Thoracic aorta (tissue), 2 donors: Measurements from ENCODE around the gene HTR1B. TPM values are rescaled to one million over a fixed set of nuclear protein-coding genes. Genes with fewer than 3 reads are reported as not detected.

Experiments used
- ATAC-seq: fragments of 150-250 bp; one replicate; pipeline ENCODE4 v1.8.0; 2017; ENCODE audit warnings: low read depth; ENCODE audit not compliant: insufficient number of reproducible peaks, low FRiP score
- DNase-seq: peaks from one replicate; pipeline ENCODE4 v3.0.0-alpha.2; 2020; ENCODE audit warnings: low spot score
- H3K27ac ChIP-seq, 2 donors: fragments of 200-600 bp; sonication (generic); 1 replicate in 1 of 2; 2 replicates in 1 of 2; pipeline ENCODE4 v1.5.1; 2016; ENCODE audit warnings: mild to moderate bottlenecking in 2 of 2, moderate library complexity in 2 of 2
- H3K27me3 ChIP-seq: fragments of 200-600 bp; sonication (generic); replicated peaks from 2 replicates; pipeline ENCODE4 v1.6.0; 2016; ENCODE audit warnings: mild to moderate bottlenecking; ENCODE audit not compliant: insufficient read depth
- H3K36me3 ChIP-seq: fragments of 200-600 bp; sonication (generic); one replicate; pipeline ENCODE4 v1.5.1; 2016
- H3K4me1 ChIP-seq, 2 donors: fragments of 200-600 bp; sonication (generic); 1 replicate in 1 of 2; 2 replicates in 1 of 2; pipeline versions ENCODE4 v1.5.1 to v1.6.0; 2016; ENCODE audit warnings: low read depth in 2 of 2, mild to moderate bottlenecking in 1 of 2; ENCODE audit not compliant: control insufficient read depth in 1 of 2
- H3K4me3 ChIP-seq: fragments of 200-600 bp; sonication (generic); 2 replicates; pipeline ENCODE4 v1.5.1; 2016; ENCODE audit warnings: mild to moderate bottlenecking
- H3K9me3 ChIP-seq: fragments of 200-600 bp; sonication (generic); 2 replicates; pipeline ENCODE4 v1.5.1; 2016
- total RNA-seq, 2 donors: library from RNA; depleted of rRNA; stranded (reverse); fragments of >200 nt; gene quantifications; one replicate each; pipeline versions ENCODE4 v1.1.0 to v1.2.3, GENCODE V29; 2016
- TF ChIP-seq, protein P1 (sequence below): fragments of 200-600 bp; sonication (generic); IDR thresholded peaks from one replicate; pipeline ENCODE4 v1.5.1; 2019; ENCODE audit warnings: antibody characterized with exemption

The HTR1B gene
- total RNA-seq, 2 donors from 2014 or later = 5.9 to 9.9 TPM

DNA sequence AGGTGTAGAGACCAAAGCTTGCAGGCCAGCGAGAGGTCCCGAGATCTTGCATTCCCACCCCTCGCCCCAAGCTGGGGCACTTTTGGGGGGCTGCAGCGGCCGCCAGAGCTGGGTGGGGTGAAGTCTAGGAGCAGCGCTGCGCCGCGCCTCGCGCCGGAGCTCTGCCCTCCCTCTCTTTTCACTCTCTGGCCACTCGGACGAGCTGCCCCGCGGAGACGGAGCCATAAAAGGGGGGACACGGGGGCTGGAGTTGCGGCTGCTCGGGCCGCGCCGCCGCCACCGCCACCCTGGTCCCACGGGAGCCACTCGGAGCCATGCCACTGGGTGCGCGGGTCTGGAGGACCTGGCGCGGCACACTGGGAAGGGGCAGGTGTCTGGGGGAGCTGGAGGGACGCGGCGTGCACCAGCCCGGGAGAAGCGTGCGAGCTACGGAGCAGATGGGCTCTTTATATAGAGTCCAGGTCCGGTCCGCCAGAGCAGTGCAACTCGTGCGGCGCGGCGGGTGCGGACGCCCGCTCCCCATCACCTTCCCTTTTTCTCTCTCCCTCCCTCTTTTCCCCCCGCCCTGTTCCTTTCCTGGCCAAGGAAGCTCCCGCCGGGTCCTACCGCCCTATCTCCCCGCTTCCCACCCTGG is 687 bp upstream of the HTR1B start:
- H3K9me3 ChIP-seq = no peaks in the 10 kb centered on the region
- peak overlapping the region; percentile 86 for H3K4me3 ChIP-seq
- no peaks in the 10 kb centered on the region for H3K36me3 ChIP-seq
- H3K4me1 ChIP-seq = peaks cover 5 to 16% of the 10 kb centered on the region in 2 donors
- ATAC-seq (no peak), DNase-seq (no peak)
- TF ChIP-seq, protein P1, sequence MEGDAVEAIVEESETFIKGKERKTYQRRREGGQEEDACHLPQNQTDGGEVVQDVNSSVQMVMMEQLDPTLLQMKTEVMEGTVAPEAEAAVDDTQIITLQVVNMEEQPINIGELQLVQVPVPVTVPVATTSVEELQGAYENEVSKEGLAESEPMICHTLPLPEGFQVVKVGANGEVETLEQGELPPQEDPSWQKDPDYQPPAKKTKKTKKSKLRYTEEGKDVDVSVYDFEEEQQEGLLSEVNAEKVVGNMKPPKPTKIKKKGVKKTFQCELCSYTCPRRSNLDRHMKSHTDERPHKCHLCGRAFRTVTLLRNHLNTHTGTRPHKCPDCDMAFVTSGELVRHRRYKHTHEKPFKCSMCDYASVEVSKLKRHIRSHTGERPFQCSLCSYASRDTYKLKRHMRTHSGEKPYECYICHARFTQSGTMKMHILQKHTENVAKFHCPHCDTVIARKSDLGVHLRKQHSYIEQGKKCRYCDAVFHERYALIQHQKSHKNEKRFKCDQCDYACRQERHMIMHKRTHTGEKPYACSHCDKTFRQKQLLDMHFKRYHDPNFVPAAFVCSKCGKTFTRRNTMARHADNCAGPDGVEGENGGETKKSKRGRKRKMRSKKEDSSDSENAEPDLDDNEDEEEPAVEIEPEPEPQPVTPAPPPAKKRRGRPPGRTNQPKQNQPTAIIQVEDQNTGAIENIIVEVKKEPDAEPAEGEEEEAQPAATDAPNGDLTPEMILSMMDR = no peak
- peak overlapping the region; percentile 82 for H3K27ac ChIP-seq
- H3K27me3 ChIP-seq = no peaks in the 10 kb centered on the region

DNA sequence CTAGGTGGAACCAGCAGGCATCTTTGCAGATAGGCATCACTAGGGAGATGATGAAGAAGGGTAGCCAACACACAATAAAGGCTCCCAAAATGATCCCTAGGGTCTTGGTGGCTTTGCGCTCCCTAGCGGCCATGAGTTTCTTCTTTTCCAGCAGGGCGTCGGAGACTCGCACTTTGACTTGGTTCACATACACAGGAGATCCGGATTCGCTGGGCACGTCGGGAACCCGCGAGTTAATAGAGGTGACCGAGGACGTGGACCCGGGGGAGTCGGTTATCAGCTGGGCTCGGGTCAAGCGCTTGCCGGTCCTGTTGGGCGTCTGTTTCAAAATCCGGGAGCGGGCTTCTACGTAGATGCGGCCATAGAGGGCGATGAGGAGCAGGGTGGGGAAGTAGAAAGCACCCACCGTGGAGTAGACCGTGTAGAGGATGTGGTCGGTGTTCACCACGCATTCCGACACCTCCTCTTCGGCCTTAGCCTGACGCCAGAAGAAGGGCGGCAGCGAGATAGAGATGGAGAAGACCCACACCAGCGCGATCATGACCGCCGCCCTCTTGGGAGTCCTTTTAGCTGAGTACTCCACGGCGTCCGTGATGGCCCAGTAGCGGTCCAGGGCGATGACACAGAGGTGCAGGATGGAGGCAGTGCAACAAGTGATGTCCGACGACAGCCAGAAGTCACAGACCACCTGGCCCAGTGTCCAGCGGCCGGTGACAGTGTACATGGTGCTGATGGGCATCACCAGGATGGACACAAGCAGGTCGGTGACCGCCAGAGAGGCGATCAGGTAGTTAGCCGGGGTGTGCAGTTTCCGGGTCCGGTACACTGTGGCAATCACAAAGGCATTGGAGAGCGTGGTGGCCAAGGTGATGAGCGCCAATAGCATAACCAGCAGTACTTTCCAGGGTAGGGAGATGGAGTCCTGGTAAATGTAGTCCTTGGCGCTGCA is 658 bp downstream of the HTR1B start:
- DNase-seq (no peak), ATAC-seq (no peak)
- TF ChIP-seq, protein P1 = peak; percentile 50
- H3K4me1 ChIP-seq = peaks cover 5 to 29% of the 10 kb centered on the region in 2 donors
- H3K4me3 ChIP-seq = peak overlapping the region; percentile 86
- no peaks in the 10 kb centered on the region for H3K36me3 ChIP-seq
- H3K27me3 ChIP-seq = no peaks in the 10 kb centered on the region
- H3K9me3 ChIP-seq = no peaks in the 10 kb centered on the region
- peak overlapping the region; percentile 82 for H3K27ac ChIP-seq

DNA sequence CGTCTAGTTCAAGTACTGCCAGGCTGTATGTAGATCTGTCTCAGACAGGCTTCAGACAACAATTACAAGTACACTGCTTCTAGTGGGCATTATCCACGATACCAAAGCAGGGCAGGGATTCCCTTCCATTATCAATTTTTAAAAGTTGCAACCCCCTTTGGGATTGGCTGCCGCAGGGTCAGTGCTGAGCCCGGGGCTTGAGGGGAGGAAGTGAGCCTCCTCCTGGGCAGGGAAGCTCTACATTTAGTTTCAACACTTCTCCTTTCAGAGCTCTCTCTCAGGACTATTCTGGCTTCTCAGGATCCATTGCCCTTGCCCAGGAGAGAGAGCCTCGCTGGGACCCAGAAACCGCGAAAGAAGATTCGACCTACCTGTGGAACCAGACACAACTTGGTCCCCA is 1.5 kb downstream of the HTR1B start:
- no peak for DNase-seq
- ATAC-seq = no peak
- H3K27ac ChIP-seq = peak overlapping the region; percentile 82
- no peaks in the 10 kb centered on the region for H3K9me3 ChIP-seq
- peaks cover 5 to 38% of the 10 kb centered on the region in 2 donors for H3K4me1 ChIP-seq
- no peaks in the 10 kb centered on the region for H3K27me3 ChIP-seq
- H3K36me3 ChIP-seq = no peaks in the 10 kb centered on the region
- peak overlapping the region; percentile 86 for H3K4me3 ChIP-seq
- TF ChIP-seq, protein P1 = no peak

DNA sequence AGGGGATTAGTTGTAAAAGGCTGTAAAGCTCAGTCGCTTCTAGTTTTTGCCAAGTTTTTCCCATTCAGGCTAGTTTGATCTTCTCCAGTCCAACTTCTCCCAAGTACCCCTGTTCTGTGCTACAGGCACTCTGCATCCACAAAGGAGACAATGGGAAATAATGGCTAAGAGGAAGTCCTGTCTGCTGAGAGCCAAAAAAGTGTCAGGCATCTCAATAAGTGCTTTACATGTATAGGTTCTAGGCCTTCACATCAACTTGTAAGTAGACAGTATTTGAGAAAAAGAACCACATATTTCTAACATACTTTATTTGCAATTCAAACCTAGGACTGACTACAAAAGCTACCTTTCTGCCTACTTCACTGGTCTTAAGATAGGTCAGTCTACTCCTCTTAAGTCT is 4.9 kb downstream of the HTR1B start:
- peak overlapping the region; percentile 55 to 66 for H3K27ac ChIP-seq
- H3K4me3 ChIP-seq = no peak overlapping the region
- H3K9me3 ChIP-seq = no peaks in the 10 kb centered on the region
- H3K36me3 ChIP-seq = no peaks in the 10 kb centered on the region
- TF ChIP-seq, protein P1 = no peak
- ATAC-seq = no peak
- H3K27me3 ChIP-seq = no peaks in the 10 kb centered on the region
- no peak for DNase-seq
- H3K4me1 ChIP-seq = peaks cover 4 to 46% of the 10 kb centered on the region in 2 donors

DNA sequence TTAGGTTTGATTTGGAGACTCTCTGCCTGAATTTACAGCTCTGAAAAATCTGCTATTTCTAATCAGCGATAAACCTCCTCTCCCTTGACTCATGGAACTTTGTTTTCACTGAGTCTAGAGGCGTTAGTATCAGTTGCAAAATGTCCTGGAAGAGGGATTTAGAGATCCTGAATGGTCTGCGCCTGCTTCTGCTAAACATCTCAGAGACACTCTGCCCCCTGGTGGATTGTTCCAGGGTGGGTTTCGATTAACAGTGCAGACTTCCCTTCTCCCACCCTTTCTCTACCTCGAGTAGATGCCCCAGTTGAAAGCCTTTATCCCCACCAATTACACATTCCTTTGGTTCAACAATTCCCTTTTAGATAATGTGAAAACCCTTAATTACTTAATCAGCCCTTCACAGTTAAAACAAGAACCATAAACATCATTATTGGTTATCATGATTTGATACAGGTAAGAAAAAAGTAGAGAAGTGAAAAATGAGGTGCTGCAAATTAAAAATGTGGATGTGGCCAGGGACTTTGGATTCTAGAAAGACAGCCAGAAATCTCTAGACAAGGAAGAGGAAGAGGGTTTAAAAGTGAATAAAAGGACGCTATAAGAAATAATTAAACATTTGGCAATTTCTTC is 5.5 kb downstream of the HTR1B start:
- Histone ChIP-seq H3K4me1 (peaks cover 4 to 46% of the 10 kb centered on the region in 2 donors), H3K9me3 (no peaks in the 10 kb centered on the region), H3K4me3 (peak overlapping the region; percentile 7), H3K27ac (peak overlapping the region; percentile 65 to 66), H3K36me3 (no peaks in the 10 kb centered on the region), H3K27me3 (no peaks in the 10 kb centered on the region)
- TF ChIP-seq, protein P1 = peak; percentile 85
- DNase-seq (peak; percentile 68), ATAC-seq (peak; percentile 83)
